Ectodermal cell (in vitro differentiated cells): ENCODE data around the gene GPR151.

Experiments
- H3K27ac ChIP-seq: 2 replicates; pipeline ENCODE4 v1.7.0; 2013; ENCODE audit warnings: mild to moderate bottlenecking, low read depth, low read length; ENCODE audit not compliant: insufficient read depth, poor library complexity, severe bottlenecking
- H3K27me3 ChIP-seq: 2 replicates; pipeline ENCODE4 v1.7.0; 2013; ENCODE audit warnings: mild to moderate bottlenecking, low read length; ENCODE audit not compliant: insufficient read depth, control insufficient read depth, poor library complexity, severe bottlenecking
- H3K36me3 ChIP-seq: one replicate; pipeline ENCODE4 v1.7.0; 2013; ENCODE audit warnings: low read length; ENCODE audit not compliant: control insufficient read depth, insufficient read depth
- H3K4me1 ChIP-seq: one replicate; pipeline ENCODE4 v1.7.0; 2013; ENCODE audit warnings: low read length; ENCODE audit not compliant: control insufficient read depth, insufficient read depth
- H3K4me3 ChIP-seq: 2 replicates; pipeline ENCODE4 v1.7.0; 2013; ENCODE audit warnings: low read depth, low read length, control low read depth; ENCODE audit not compliant: insufficient read depth
- H3K9me3 ChIP-seq: 2 replicates; pipeline ENCODE4 v1.7.0; 2013; ENCODE audit warnings: mild to moderate bottlenecking, low read length, moderate library complexity; ENCODE audit not compliant: control insufficient read depth
- WGBS, 2 experiments: methylation state at CpG; one replicate each; pipeline ENCODE4 v1.1.7; 2013; ENCODE audit warnings: missing lambda C conversion rate in 2 of 2; 5-methylcytosine and 5-hydroxymethylcytosine counted together

Gene GPR151

GRCh38 chr5:146490089-146490843 lies 25.7 kb downstream of the GPR151 start:
- H3K4me3 ChIP-seq = no peak overlapping the region
- H3K36me3 ChIP-seq = peaks cover 3% of the 10 kb centered on the region
- no peaks in the 10 kb centered on the region for H3K4me1 ChIP-seq
- 98 to 99% methylated on average over 3 of the region's 3 CpGs for WGBS, 2 experiments
- no peak overlapping the region for H3K27ac ChIP-seq
- no peaks in the 10 kb centered on the region for H3K27me3 ChIP-seq
- H3K9me3 ChIP-seq = no peaks in the 10 kb centered on the region

GRCh38 chr5:146484714-146485391 lies 31.1 kb downstream of the GPR151 start:
- Histone ChIP-seq H3K9me3 (no peaks in the 10 kb centered on the region), H3K36me3 (peaks cover 34% of the 10 kb centered on the region), H3K4me1 (no peaks in the 10 kb centered on the region), H3K4me3 (no peak overlapping the region), H3K27me3 (no peaks in the 10 kb centered on the region), H3K27ac (no peak overlapping the region)

DNA sequence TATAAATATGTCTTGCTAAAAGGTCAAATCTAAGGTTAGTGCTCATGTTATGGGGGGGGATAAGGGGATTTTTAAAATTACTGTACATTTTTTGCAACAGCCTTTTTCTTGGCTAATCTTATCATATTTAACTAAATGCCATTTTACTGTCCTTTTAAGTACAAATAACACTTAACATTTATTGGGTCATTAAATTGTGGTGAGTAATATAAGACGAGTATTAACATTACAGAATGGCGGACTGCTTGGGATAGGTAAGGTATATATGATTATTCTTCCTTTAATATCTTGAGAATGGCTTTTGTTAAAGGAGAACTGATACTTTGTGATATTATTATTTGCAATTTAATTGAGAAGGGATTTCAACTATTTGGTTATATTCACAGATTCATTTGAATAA lies 33.2 kb downstream of the GPR151 start:
- Histone ChIP-seq H3K4me3 (no peak overlapping the region), H3K4me1 (no peaks in the 10 kb centered on the region), H3K36me3 (peaks cover 34% of the 10 kb centered on the region), H3K27me3 (no peaks in the 10 kb centered on the region), H3K27ac (no peak overlapping the region), H3K9me3 (no peaks in the 10 kb centered on the region)
- 100% methylated on average over 2 of the region's 2 CpGs for WGBS, 2 experiments

GRCh38 chr5:146475906-146476305 lies 40.1 kb downstream of the GPR151 start:
- H3K27me3 ChIP-seq = no peaks in the 10 kb centered on the region
- no peak overlapping the region for H3K27ac ChIP-seq
- WGBS, 2 experiments = 100% methylated on average over 1 of the region's 1 CpG
- H3K4me1 ChIP-seq = no peaks in the 10 kb centered on the region
- peaks cover 26% of the 10 kb centered on the region for H3K36me3 ChIP-seq
- H3K4me3 ChIP-seq = no peak overlapping the region
- H3K9me3 ChIP-seq = no peaks in the 10 kb centered on the region

GRCh38 chr5:146475190-146475780 lies 40.7 kb downstream of the GPR151 start:
- H3K4me1 ChIP-seq = no peaks in the 10 kb centered on the region
- no peak overlapping the region for H3K27ac ChIP-seq
- no peak overlapping the region for H3K4me3 ChIP-seq
- H3K36me3 ChIP-seq = peaks cover 29% of the 10 kb centered on the region
- no peaks in the 10 kb centered on the region for H3K27me3 ChIP-seq
- WGBS, 2 experiments = 89 to 92% methylated on average over 4 of the region's 4 CpGs
- H3K9me3 ChIP-seq = no peaks in the 10 kb centered on the region

GRCh38 chr5:146474065-146474464 lies 41.9 kb downstream of the GPR151 start:
- H3K4me3 ChIP-seq = no peak overlapping the region
- 100% methylated on average over 1 of the region's 1 CpG for WGBS, 2 experiments
- H3K9me3 ChIP-seq = no peaks in the 10 kb centered on the region
- no peak overlapping the region for H3K27ac ChIP-seq
- H3K27me3 ChIP-seq = no peaks in the 10 kb centered on the region
- no peaks in the 10 kb centered on the region for H3K4me1 ChIP-seq
- peaks cover 28% of the 10 kb centered on the region for H3K36me3 ChIP-seq

DNA sequence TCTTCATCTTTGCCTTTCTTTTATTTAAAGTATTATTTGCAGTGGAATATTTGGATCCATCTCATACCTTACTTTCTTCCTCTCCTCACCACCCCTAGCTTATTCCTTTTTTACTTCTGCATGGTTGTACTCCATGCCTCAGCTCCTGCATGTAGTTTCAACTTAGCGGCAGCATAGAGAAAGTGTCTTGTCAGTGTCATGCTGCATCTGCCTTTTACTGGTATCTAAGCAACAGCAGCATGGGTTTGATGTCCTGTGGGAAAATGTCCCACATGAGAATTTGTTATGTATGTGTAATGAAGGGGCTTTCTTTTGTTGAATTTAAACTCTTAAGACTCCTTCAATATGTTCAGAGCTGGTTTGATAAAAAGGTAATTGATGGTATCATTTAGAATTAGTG lies 48.2 kb downstream of the GPR151 start:
- Histone ChIP-seq H3K4me3 (no peak overlapping the region), H3K27me3 (no peaks in the 10 kb centered on the region), H3K4me1 (no peaks in the 10 kb centered on the region), H3K27ac (no peak overlapping the region), H3K36me3 (peaks cover 30% of the 10 kb centered on the region), H3K9me3 (no peaks in the 10 kb centered on the region)
- whole genome bisulfite sequencing, 2 experiments = 95 to 97% methylated on average over 1 of the region's 1 CpG

DNA sequence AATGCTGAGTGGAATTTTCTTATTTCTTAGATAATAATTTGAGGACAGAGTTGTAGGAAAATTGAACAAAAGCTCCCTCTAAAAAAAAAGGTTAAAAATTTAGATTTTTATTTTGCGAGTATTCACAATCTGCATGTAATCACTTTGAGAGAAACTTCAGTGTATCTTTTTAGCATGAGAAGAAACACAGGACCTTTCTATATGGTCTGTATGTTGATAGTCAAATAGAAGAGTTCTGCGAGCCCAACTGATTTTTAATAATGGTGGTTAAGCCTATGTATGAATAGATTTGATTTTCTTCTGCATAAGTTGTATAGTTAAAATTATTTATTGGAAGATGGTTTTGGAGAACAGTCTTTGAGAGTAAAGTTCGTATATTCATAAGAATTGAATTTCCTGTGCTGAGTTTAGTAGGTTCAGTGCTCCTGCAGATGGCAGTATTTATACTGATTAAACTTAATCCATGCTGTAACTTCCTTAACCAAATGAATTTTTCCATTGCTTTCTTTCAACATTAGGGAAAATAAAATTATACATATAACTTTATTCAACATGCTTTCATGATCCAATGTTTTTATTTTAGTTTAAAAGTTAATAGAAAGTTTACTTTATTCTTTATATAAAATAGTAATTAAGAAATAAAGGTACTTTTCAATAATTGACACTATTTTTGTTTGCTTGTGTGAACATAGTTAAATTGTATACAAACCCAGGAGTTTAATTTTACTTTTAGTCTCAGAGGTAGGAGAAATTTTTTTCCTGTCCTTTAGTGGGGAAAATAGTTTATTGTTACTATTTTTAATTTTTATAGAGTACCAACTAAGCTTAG lies 49.3 kb downstream of the GPR151 start:
- H3K4me3 ChIP-seq = no peak overlapping the region
- H3K27ac ChIP-seq = no peak overlapping the region
- 93 to 94% methylated on average over 3 of the region's 3 CpGs for WGBS, 2 experiments
- no peaks in the 10 kb centered on the region for H3K27me3 ChIP-seq
- H3K36me3 ChIP-seq = peaks cover 20% of the 10 kb centered on the region
- no peaks in the 10 kb centered on the region for H3K4me1 ChIP-seq
- no peaks in the 10 kb centered on the region for H3K9me3 ChIP-seq

DNA sequence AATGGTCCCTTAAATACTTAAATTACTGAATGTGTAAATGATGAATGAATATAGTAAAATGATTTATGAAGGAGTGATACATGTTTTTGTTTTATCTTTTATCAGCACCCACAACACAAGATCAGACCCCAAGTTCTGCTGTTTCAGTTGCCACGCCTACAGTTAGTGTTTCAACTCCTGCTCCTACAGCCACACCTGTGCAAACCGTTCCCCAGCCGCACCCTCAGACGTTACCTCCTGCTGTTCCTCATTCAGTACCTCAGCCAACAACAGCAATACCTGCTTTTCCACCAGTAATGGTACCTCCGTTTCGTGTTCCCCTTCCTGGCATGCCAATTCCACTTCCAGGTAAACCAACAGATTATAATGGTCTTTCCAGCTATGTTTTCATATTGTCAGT lies 52.5 kb downstream of the GPR151 start:
- 93% methylated on average over 6 of the region's 6 CpGs for WGBS, 2 experiments
- Histone ChIP-seq H3K36me3 (peaks cover 31% of the 10 kb centered on the region), H3K27ac (no peak overlapping the region), H3K27me3 (no peaks in the 10 kb centered on the region), H3K4me1 (no peaks in the 10 kb centered on the region), H3K4me3 (no peak overlapping the region), H3K9me3 (no peaks in the 10 kb centered on the region)
